BJ (cell line): ENCODE data around the gene CCDC136. TPM values are rescaled to one million over a fixed set of nuclear protein-coding genes. Genes with fewer than 3 reads are reported as not detected.

Experiments
- CTCF ChIA-PET: fragments of 350-600 bp; formaldehyde crosslinking; extraction: SDS; loops from one replicate; lab custom pipeline; 2021; ENCODE audit warnings: antibody characterized with exemption, inconsistent platforms; lab: Yijun Ruan, JAX
- POLR2A ChIA-PET: fragments of 300-600 bp; sonication (Branson Sonifier 250); formaldehyde crosslinking; extraction: SDS; loops from one replicate; lab custom pipeline; 2021; ENCODE audit warnings: antibody characterized with exemption; lab: Charles Lee
- DNase-seq: peaks from one replicate; pipeline ENCODE4 v3.0.0-alpha.2; 2011; ENCODE audit warnings: low read depth
- H3K27me3 ChIP-seq: 2 replicates; pipeline ENCODE4 v1.6.0; 2011; ENCODE audit warnings: low read length; ENCODE audit not compliant: control insufficient read depth, insufficient read depth
- H3K36me3 ChIP-seq: 2 replicates; pipeline ENCODE4 v1.5.1; 2011; ENCODE audit warnings: low read length; ENCODE audit not compliant: control insufficient read depth, insufficient read depth
- H3K4me3 ChIP-seq: 2 replicates; pipeline ENCODE4 v1.5.1; 2011; ENCODE audit warnings: low read depth, mild to moderate bottlenecking, control low read depth, low read length
- polyA plus RNA-seq: library from polyadenylated mRNA; depleted of rRNA; stranded (reverse); fragments of >200 nt; gene quantifications from 2 replicates; pipeline ENCODE4 v1.2.3, GENCODE V29; 2011
- TF ChIP-seq, protein P1 (sequence below): IDR thresholded peaks from 2 replicates; pipeline ENCODE4 v1.5.1; 2011; ENCODE audit warnings: low read depth, mild to moderate bottlenecking, control low read depth, inconsistent platforms, low read length, moderate library complexity; ENCODE audit not compliant: insufficient read depth

Gene CCDC136
- polyA plus RNA-seq, 1 experiment = 13.2 TPM

GRCh38 chr7:128791972-128792327 lies 182 bp downstream of the CCDC136 start:
- TF ChIP-seq, protein P1, sequence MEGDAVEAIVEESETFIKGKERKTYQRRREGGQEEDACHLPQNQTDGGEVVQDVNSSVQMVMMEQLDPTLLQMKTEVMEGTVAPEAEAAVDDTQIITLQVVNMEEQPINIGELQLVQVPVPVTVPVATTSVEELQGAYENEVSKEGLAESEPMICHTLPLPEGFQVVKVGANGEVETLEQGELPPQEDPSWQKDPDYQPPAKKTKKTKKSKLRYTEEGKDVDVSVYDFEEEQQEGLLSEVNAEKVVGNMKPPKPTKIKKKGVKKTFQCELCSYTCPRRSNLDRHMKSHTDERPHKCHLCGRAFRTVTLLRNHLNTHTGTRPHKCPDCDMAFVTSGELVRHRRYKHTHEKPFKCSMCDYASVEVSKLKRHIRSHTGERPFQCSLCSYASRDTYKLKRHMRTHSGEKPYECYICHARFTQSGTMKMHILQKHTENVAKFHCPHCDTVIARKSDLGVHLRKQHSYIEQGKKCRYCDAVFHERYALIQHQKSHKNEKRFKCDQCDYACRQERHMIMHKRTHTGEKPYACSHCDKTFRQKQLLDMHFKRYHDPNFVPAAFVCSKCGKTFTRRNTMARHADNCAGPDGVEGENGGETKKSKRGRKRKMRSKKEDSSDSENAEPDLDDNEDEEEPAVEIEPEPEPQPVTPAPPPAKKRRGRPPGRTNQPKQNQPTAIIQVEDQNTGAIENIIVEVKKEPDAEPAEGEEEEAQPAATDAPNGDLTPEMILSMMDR = no peak
- no peak for DNase-seq
- Histone ChIP-seq H3K4me3 (peak overlapping the region; percentile 87), H3K36me3 (no peaks in the 10 kb centered on the region; the same call in 1 of the 2 replicates), H3K27me3 (peaks cover 2% of the 10 kb centered on the region; the same call in 1 of the 2 replicates)
- ChIA-PET POLR2A (interaction anchor here (0.5 to 0.7 kb wide), 2 partner anchors 11 to 42 kb away, joined by 3 read pairs; no protein-coding TSS in a partner anchor), CTCF (no interaction called here)

- POLR2A ChIA-PET = interaction anchor here (0.5 to 0.7 kb wide), 2 partner anchors 12 to 41 kb away, joined by 3 read pairs; no protein-coding TSS in a partner anchor
- no peaks in the 10 kb centered on the region; the same call in 1 of the 2 replicates for H3K36me3 ChIP-seq
- CTCF ChIA-PET = no interaction called here
- peaks cover 2% of the 10 kb centered on the region; the same call in 1 of the 2 replicates for H3K27me3 ChIP-seq
- no peak overlapping the region for H3K4me3 ChIP-seq
- TF ChIP-seq, protein P1 = no peak
- no peak for DNase-seq
Observed at GRCh38 chr7:128792471-128793180, 858 bp downstream of the CCDC136 start.

GRCh38 chr7:128793181-128793547 lies 1.4 kb downstream of the CCDC136 start:
- Histone ChIP-seq H3K4me3 (no peak overlapping the region), H3K27me3 (peaks cover 2% of the 10 kb centered on the region; the same call in 1 of the 2 replicates), H3K36me3 (no peaks in the 10 kb centered on the region; the same call in 1 of the 2 replicates)
- TF ChIP-seq, protein P1 = no peak
- POLR2A ChIA-PET = no interaction called here
- CTCF ChIA-PET = no interaction called here
- DNase-seq = no peak

- CTCF ChIA-PET = interaction anchor here (1.1 kb wide), 1 partner anchor 88 kb away, joined by 3 read pairs; no protein-coding TSS in a partner anchor
- no peaks in the 10 kb centered on the region for H3K27me3 ChIP-seq
- POLR2A ChIA-PET = no interaction called here
Observed at GRCh38 chr7:128794020-128794419, 2.3 kb downstream of the CCDC136 start.

DNA sequence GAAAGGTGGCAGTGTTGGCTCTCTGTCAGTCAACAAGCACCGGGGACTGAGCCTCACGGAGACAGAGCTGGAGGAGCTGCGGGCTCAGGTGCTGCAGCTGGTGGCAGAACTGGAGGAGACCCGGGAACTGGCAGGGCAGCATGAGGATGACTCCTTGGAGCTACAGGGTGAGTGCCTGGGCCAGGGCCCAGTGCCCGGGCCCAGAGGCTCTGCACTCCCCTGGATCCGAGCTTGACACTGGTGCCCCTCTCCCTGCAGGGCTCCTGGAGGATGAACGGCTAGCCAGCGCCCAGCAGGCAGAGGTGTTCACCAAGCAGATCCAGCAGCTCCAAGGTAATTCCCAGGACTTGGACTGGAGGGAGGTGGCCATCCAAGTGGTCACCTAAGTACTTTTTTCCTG lies 2.7 kb downstream of the CCDC136 start:
- Histone ChIP-seq H3K36me3 (no peaks in the 10 kb centered on the region; the same call in 1 of the 2 replicates), H3K4me3 (no peak overlapping the region), H3K27me3 (no peaks in the 10 kb centered on the region)
- ChIA-PET POLR2A (no interaction called here), CTCF (interaction anchor here (1.1 kb wide), 1 partner anchor 87 kb away, joined by 3 read pairs; no protein-coding TSS in a partner anchor)
- TF ChIP-seq, protein P1 = no peak
- DNase-seq = no peak

More at GRCh38 chr7:128794020-128794419, 2.3 kb downstream of the CCDC136 start:
- no peak overlapping the region for H3K4me3 ChIP-seq
- no peaks in the 10 kb centered on the region; the same call in 1 of the 2 replicates for H3K36me3 ChIP-seq
- TF ChIP-seq, protein P1 = no peak
- DNase-seq = no peak
